ENCODE data around the gene NEDD4.
A peak's percentile ranks its signal among the peaks of the same experiment; 100 is the strongest.
"Not testable (repeated sequence)": the region's sequence is repeated elsewhere in the genome, so short reads cannot be mapped to it uniquely, and the experiment has no call there.

NEDD4 gene

GRCh38 chr15:55894399-55894965 lies 98.9 kb downstream of the NEDD4 start:
- no peak for DNase-seq (ENCODE audit: low read depth in 2 of 2)

GRCh38 chr15:55893852-55894251 lies 99.6 kb downstream of the NEDD4 start:
- DNase-seq (ENCODE audit: low read depth in 2 of 2) = no peak

GRCh38 chr15:55891196-55891595 lies 102.2 kb downstream of the NEDD4 start:
- no peak for DNase-seq (ENCODE audit: low read depth in 2 of 2)

GRCh38 chr15:55884223-55884622 lies 109.2 kb downstream of the NEDD4 start:
- no peak for DNase-seq (ENCODE audit: low read depth in 2 of 2)

- DNase-seq (ENCODE audit: low read depth in 2 of 2) = no peak
Observed at GRCh38 chr15:55879181-55879580, 114.2 kb downstream of the NEDD4 start.

GRCh38 chr15:55873024-55873720 lies 120.2 kb downstream of the NEDD4 start:
- no peak for DNase-seq (ENCODE audit: low read depth in 2 of 2)

- no peak for DNase-seq (ENCODE audit: low read depth in 2 of 2)
Observed at GRCh38 chr15:55872471-55872870, 120.9 kb downstream of the NEDD4 start.

GRCh38 chr15:55869660-55870059 lies 123.8 kb downstream of the NEDD4 start:
- no peak for DNase-seq (ENCODE audit: low read depth in 2 of 2)

GRCh38 chr15:55868707-55869106 lies 124.7 kb downstream of the NEDD4 start:
- no peak for DNase-seq (ENCODE audit: low read depth in 2 of 2)

GRCh38 chr15:55868291-55868690 lies 125.1 kb downstream of the NEDD4 start:
- not testable (repeated sequence) for DNase-seq (ENCODE audit: low read depth in 2 of 2)

GRCh38 chr15:55863911-55864310 lies 129.5 kb downstream of the NEDD4 start:
- DNase-seq (ENCODE audit: low read depth in 2 of 2) = no peak

GRCh38 chr15:55861115-55861514 lies 132.3 kb downstream of the NEDD4 start:
- DNase-seq (ENCODE audit: low read depth in 2 of 2) = no peak

GRCh38 chr15:55860468-55860867 lies 132.9 kb downstream of the NEDD4 start:
- no peak for DNase-seq (ENCODE audit: low read depth in 2 of 2)

- no peak for DNase-seq (ENCODE audit: low read depth in 2 of 2)
Observed at GRCh38 chr15:55859681-55860080, 133.7 kb downstream of the NEDD4 start.

- no peak for DNase-seq (ENCODE audit: low read depth in 2 of 2)
Observed at GRCh38 chr15:55858661-55859060, 134.8 kb downstream of the NEDD4 start.

GRCh38 chr15:55856506-55857164 lies 136.8 kb downstream of the NEDD4 start:
- no peak for DNase-seq (ENCODE audit: low read depth in 2 of 2)

- DNase-seq (ENCODE audit: low read depth in 2 of 2) = no peak
Observed at GRCh38 chr15:55853134-55853533, 140.3 kb downstream of the NEDD4 start.

GRCh38 chr15:55846116-55846707 lies 147.2 kb downstream of the NEDD4 start:
- DNase-seq (ENCODE audit: low read depth in 2 of 2) = peak in 1 of 2 donors; percentile 14

- DNase-seq (ENCODE audit: low read depth in 2 of 2) = not testable (repeated sequence)
Observed at GRCh38 chr15:55842897-55843296, 150.5 kb downstream of the NEDD4 start.

- DNase-seq (ENCODE audit: low read depth in 2 of 2) = no peak
Observed at GRCh38 chr15:55835866-55836265, 157.5 kb downstream of the NEDD4 start.

- no peak for DNase-seq (ENCODE audit: low read depth in 2 of 2)
Observed at GRCh38 chr15:55834331-55834730, 159.1 kb downstream of the NEDD4 start.

GRCh38 chr15:55829826-55830225 lies 163.6 kb downstream of the NEDD4 start:
- no peak for DNase-seq (ENCODE audit: low read depth in 2 of 2)

- DNase-seq (ENCODE audit: low read depth in 2 of 2) = no peak
Observed at GRCh38 chr15:55827955-55828354, 165.5 kb downstream of the NEDD4 start.
